ENCODE data around the gene GRM8.
"Not testable (repeated sequence)": the region's sequence is repeated elsewhere in the genome, so short reads cannot be mapped to it uniquely, and the experiment has no call there.

The GRM8 gene

DNA sequence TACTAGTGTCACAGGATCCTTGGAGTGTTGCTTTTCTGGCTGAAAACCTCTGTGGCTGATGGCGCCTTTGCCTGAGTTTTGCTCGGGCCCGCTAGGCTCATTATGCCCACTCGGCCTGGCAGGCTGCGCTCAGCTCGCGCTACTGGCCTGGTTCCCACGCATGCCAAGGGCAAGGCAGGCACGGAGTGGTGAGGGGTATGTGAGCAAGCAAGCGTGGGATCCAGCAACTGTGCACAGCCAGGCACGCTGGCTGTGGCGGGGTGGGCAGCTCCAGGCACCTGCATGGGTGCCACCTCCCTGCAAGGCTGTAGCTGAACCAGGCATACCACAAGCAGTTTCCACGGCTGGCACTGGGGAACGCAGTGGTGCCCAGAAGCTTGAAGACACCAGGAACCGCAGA, 562.6 kb downstream of the GRM8 start:
- TF ChIP-seq, protein P1, sequence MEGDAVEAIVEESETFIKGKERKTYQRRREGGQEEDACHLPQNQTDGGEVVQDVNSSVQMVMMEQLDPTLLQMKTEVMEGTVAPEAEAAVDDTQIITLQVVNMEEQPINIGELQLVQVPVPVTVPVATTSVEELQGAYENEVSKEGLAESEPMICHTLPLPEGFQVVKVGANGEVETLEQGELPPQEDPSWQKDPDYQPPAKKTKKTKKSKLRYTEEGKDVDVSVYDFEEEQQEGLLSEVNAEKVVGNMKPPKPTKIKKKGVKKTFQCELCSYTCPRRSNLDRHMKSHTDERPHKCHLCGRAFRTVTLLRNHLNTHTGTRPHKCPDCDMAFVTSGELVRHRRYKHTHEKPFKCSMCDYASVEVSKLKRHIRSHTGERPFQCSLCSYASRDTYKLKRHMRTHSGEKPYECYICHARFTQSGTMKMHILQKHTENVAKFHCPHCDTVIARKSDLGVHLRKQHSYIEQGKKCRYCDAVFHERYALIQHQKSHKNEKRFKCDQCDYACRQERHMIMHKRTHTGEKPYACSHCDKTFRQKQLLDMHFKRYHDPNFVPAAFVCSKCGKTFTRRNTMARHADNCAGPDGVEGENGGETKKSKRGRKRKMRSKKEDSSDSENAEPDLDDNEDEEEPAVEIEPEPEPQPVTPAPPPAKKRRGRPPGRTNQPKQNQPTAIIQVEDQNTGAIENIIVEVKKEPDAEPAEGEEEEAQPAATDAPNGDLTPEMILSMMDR (IDR thresholded peaks at IDR 0.05; ENCODE audit: low read depth, low read length): no peak
- no peak for DNase-seq (ENCODE audit: extremely low read depth, low read depth)

DNA sequence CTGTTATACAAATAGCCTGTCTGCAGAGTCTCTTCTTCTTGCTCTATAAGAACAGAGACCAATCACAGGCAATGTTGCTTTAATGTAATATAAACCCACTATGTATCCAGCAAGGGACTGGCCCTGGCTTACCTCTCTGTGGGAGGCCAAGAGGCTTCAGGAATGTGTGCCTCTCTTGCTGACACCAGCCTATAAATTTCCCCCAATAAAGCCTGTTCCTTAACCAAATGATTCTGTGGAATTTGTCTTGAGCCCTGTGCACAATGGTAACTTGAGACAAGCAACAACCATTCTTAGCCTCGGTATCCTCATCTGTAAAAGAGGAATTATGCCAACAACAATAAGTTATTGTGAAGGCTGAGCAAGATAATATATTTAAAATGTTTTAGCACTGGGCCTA, 563.7 kb downstream of the GRM8 start:
- TF ChIP-seq, protein P1 (IDR thresholded peaks at IDR 0.05; ENCODE audit: low read depth, low read length): no peak
- no peak for DNase-seq (ENCODE audit: extremely low read depth, low read depth)

DNA sequence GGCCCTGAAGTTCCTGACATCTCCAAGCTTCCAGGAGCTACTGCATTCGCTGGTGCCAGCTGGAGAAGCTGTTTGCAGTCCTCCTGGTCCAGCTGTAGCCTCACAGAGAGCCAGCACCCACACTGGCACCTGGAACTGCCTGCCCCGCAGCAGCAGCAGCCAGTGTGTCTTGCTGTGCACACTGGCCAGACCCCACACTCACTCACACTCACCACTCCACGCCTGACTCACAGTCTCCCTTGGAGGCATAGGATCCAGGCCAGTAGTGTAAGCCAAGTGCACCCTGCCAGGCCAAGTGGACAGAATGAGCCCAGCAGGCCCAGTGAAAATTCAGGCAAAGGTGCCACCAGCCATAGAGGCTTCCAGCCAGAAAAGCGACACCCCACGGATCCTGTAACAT, 566.3 kb downstream of the GRM8 start:
- TF ChIP-seq, protein P1 (IDR thresholded peaks at IDR 0.05; ENCODE audit: low read depth, low read length): no peak
- no peak for DNase-seq (ENCODE audit: extremely low read depth, low read depth)

DNA sequence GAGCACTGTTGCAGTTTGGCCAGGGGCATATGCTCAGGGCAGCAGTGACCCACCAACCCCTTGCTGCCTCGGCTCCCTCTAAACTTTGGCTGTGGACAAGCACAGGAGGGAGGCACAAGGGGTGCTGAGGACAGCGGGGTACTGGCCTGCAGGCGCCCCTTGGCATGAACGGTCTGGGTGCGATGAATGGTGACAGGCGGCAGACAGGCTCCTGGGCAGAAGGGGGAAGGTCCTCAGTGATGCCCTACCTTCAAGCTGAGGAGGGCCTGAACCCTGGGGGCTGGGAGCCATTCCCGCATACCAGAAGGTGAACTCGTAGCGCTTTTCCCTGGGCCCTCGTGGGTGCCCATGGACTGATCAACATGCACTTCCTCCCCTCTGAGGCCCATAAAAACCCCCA, 567.1 kb downstream of the GRM8 start:
- no peak for DNase-seq (ENCODE audit: extremely low read depth, low read depth)
- TF ChIP-seq, protein P1 (IDR thresholded peaks at IDR 0.05; ENCODE audit: low read depth, low read length): no peak

DNA sequence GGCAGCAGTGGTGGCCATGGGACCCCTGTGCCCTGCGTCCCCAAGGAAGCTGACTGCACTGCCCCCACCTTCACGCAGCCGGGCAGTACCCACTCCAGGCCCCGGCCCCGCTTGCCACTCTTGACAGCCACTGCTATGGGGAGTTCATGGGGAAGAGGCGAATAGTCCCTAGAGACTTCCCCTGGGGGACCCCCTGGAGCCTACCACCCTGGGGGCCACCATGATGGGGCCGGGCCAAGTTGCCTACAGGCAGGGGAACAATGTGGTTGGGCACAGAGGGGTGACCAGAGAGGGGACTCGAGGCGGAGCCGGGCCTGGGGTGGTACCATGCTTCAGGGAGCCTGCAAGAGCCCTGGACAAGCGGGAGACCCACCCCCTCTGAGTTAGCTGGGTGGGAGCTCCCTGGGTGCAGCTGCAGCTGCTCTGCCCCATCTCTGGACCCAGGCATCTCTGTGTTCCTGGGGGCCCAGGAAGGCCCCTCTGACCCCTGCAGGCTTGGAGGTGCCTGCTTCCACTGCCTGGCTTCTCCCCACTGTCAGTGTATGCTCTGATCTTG, 567.6 kb downstream of the GRM8 start:
- TF ChIP-seq, protein P1 (IDR thresholded peaks at IDR 0.05; ENCODE audit: low read depth, low read length): no peak

DNA sequence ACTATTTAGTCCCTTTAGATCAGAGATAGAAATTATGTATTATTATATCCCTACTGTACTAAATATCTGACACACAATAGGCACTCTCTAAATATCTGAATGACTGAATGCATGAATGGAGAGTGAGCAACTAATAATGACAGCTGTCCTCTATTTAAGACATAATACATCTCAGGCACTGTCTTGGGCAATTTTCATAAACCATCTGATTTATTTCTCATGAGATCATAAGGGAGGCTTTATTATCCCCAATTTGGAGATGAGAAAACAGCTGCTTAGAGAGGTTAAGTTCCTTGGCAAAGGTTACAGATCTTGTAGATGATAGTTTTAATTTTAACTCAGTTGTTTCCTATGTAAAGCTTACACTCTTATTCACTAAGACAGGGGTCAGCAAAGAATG, 570.6 kb downstream of the GRM8 start:
- TF ChIP-seq, protein P1 (IDR thresholded peaks at IDR 0.05; ENCODE audit: low read depth, low read length): no peak
- no peak for DNase-seq (ENCODE audit: extremely low read depth, low read depth)

More for the DNA sequence above, 567.6 kb downstream of the GRM8 start:
- DNase-seq (ENCODE audit: extremely low read depth, low read depth): no peak

DNA sequence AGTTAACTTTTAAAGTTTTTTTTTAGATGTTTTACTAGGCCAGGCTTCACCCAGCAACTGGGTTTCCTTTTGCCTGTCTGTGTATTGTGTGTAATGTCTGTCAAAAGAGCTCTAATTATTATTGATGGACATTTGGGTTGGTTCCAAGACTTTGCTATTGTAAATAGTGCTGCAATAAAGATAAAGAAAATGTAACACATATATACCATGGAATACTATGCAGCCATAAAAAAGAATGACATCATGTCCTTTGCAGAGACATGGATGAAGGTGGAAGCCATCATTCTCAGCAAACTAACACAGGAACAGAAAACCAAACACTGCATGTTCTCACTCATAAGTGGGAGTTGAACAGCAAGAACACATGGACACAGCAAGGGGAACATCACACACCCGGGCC, 584.0 kb downstream of the GRM8 start:
- DNase-seq (ENCODE audit: extremely low read depth, low read depth): not testable (repeated sequence)

DNA sequence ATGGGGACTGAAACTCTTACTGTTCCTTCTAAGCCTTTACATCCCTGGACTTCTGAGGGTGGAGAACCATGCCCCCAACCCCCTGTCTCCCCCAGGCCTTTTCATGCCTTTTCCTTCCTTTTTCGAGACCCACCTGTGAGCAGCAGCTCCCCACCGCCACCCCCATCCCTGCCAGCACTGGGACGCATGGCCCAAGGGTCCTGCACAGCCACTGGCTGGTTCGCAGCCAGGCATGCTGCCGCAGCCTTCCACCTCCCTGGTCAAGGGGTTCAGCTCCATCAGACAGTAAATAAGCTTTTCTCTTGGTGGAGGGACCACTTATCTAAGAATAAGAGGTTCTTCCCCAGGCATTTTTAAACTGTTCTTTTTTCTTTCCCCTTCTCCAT, 584.4 kb downstream of the GRM8 start:
- DNase-seq (ENCODE audit: extremely low read depth, low read depth): no peak
- TF ChIP-seq, protein P1 (IDR thresholded peaks at IDR 0.05; ENCODE audit: low read depth, low read length): no peak
